Measurements from ENCODE around the gene KRTAP10-2.
"Not testable (repeated sequence)": the region's sequence is repeated elsewhere in the genome, so short reads cannot be mapped to it uniquely, and the experiment has no call there.

Gene KRTAP10-2, protein sequence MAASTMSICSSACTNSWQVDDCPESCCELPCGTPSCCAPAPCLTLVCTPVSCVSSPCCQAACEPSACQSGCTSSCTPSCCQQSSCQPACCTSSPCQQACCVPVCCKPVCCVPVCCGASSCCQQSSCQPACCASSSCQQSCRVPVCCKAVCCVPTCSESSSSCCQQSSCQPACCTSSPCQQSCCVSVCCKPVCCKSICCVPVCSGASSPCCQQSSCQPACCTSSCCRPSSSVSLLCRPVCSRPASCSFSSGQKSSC

DNA sequence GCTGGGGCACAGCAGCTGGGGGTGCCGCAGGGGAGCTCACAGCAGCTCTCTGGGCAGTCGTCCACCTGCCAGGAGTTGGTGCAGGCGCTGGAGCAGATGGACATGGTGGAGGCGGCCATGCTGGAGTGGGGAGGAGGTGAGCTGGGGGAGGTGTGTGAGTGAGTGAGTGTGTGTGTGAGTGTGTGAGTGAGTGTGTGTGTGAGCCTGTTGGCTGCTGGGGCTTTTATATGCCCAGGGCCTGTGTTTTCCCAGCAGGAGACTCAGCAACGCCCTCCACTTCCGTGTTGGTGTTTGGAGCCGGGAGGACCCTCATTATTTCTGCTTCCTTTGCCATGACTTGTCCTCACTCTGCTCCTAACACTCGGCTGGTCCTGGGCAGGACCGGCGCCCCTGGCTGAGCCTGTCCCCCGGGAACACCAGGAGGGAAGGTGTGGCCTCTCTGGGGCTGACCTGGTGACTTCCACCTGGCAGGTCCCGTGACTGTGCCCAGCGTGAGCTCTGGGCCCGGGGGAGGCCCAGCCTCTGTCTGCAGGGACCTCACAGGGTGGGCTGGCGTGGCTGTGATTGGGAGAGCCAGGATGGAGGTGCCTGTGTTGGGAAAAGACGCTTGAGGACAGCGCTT is at the start of gene KRTAP10-2:
KRTAP10-2 (minus strand) TSS at position 166 of the 622 bp plus-strand sequence; CDS start at position 119, 47 bp downstream.
- DNase-seq (ENCODE audit: low read depth in 2 of 2) = no peak

DNA sequence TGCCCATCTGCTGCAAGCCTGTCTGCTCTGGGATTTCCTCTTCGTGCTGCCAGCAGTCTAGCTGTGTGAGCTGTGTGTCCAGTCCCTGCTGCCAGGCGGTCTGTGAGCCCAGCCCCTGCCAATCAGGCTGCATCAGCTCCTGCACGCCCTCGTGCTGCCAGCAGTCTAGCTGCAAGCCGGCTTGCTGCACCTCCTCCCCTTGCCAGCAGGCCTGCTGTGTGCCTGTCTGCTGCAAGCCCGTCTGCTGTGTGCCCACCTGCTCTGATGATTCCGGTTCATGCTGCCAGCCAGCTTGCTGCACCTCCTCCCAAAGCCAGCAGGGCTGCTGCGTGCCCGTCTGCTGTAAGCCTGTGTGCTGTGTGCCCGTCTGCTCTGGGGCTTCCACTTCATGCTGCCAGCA is 49.8 kb upstream of the KRTAP10-2 start:
- not testable (repeated sequence) for DNase-seq (ENCODE audit: low read depth in 2 of 2)

DNA sequence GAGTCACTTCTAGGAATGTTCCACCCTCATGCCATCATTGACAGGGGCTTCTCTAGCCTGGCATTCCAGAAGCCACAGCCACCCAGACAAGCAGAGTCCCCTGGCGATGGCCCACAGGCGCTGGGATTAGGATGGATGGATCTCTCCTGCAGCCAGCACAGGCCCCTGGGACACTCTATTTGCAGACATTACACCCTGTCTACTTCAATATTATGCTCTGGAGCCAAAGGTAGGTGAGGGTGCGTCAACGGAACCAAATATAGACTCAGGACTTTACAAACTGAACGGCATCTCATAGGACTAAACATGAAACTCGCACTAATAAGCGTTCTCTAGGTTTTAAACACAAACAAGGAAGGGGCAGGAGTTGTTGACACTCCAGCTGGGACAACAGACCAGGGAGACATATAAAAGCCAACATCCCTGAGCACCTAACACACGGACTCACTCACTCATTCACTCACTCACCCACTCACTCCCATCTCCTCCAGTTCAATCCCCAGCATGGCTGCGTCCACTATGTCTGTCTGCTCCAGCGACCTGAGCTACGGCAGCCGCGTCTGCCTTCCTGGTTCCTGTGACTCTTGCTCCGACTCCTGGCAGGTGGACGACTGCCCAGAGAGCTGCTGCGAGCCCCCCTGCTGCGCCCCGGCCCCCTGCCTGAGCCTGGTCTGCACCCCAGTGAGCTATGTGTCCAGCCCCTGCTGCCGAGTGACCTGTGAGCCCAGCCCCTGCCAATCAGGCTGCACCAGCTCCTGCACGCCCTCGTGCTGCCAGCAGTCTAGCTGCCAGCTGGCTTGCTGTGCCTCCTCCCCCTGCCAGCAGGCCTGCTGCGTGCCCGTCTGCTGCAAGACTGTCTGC is 49.0 kb upstream of the KRTAP10-2 start, which contains the start of gene KRTAP10-7:
KRTAP10-7 (plus strand) TSS at position 480 of the 861 bp plus-strand sequence; CDS start at position 505, 25 bp downstream.
- DNase-seq (ENCODE audit: low read depth in 2 of 2) = not testable (repeated sequence)

DNA sequence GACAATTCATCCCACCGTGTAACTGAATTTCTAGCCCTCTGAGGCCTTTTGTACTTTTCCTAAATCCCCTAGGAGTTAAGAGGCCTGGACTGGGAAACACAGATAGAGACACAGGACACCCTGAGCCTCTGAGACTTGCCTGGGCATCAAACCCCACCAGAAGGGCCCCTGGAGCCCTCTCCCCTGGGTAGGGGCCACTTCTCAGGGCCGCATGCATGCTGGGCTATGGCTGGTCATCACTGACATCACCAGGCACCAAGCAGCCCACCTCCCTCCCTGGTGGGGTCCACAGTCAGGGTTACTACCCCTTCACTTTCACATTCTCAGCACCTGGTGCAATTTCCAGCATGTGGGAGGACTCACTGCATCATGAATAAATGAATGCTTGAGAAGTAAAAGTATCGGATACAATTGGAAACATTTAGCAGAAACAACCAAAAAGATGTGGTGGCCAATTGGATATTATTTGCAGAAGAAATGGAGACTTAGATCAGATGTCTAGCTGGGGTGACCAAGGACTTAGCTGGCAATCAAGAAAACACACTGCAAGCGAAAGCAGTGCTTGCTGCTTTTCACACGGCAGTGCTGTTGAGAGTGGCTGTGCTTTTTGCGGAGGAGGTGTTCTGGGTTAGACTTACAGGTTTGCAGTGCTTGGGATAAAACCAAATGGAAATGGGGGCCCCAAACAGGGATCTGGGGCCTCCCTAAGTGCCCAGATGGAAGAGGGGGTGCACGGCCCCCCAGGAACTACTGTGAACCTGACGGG is 48.1 kb upstream of the KRTAP10-2 start:
- no peak for DNase-seq (ENCODE audit: low read depth in 2 of 2)

DNA sequence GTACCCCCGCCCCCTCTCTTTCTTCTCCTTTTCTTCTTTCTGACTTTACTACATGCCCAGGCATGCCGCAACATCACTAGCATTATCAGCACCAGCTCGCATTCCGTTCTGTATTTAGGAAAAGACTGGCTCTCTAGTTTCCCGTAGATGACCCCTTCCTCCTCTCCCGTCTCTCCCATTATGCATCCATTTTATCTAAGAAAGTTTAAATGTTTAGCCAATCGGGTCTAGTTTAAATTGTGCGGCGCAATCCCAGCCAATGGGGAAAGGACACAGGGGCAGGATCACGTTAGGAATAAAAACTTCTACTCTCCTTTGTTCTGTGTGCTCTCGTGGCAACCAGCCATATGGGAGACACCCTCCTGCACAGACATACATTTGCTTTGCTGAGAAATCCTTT is 46.8 kb upstream of the KRTAP10-2 start:
- DNase-seq (ENCODE audit: low read depth in 2 of 2) = no peak

DNA sequence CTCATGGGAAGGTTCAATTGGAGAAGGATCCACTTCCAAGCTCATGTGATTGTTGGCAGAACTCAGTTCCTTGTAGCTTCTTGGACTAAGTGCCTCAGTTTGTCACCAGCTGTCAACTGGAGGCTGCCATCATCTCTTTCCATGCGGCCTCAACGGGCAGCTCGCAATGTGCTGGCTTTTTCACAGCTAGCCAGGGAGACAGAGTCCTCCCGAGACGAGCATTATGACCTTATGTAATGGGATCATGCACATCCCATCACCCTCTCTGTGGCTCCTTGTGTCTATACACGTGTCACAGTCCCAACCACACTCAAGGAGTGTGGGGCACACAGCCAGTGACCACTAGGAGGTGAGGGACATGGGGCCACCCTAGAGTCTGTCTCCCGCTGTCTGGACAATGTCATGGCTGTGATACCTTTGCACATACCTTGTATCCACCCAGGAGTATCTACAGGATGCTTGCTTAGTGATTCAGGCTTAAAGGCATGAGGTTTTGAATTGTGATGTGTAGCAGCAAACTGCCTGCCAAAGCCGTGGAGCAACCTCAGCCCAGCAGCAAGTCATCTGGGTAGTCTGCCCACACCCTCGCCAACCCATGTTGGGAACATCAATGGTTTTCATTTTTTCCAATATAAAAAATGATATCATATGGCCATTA is 44.9 kb upstream of the KRTAP10-2 start:
- no peak for DNase-seq (ENCODE audit: low read depth in 2 of 2)

DNA sequence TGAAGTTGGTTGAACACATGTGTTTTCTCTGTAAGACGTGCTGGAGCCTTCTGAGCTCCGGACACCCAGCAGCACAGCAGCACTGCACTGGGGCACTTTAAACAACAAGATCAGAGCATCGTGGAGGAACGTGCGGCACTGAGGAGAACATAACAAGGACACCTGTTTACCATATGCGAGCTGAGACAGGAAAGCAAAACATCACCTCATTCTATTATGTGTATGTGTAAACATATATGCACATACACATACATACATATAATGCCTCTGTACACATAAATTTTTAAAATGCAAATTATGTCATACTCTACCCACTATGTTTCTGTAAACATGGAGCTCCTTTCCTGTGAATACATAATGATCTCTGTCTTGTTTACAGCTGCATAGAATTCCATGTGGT is 44.2 kb upstream of the KRTAP10-2 start:
- DNase-seq (ENCODE audit: low read depth in 2 of 2) = no peak

DNA sequence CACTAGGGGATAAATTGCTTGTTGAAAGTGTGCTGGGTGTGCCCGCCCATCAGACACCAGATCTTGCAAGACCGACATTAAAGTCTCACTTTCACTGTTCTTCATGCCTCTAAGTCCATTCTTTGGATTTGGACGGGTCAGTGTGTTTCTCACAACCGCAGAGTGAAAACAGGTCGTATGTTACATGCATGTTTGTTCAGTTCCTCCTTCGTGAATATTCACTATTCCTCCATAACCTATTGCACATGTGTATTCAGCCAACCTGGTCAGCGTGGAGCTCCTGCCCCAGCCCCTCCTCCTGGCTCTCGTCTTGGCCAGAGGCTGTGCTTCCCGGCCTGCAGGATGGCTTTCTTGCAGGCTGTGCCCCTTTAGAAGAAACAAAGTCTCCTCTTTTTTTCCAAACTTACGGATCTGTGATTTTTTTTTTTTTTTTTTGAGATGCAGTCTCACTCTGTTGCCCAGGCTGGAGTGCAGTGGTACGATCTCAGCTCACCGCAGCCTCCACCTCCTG is 43.2 kb upstream of the KRTAP10-2 start:
- no peak for DNase-seq (ENCODE audit: low read depth in 2 of 2)

DNA sequence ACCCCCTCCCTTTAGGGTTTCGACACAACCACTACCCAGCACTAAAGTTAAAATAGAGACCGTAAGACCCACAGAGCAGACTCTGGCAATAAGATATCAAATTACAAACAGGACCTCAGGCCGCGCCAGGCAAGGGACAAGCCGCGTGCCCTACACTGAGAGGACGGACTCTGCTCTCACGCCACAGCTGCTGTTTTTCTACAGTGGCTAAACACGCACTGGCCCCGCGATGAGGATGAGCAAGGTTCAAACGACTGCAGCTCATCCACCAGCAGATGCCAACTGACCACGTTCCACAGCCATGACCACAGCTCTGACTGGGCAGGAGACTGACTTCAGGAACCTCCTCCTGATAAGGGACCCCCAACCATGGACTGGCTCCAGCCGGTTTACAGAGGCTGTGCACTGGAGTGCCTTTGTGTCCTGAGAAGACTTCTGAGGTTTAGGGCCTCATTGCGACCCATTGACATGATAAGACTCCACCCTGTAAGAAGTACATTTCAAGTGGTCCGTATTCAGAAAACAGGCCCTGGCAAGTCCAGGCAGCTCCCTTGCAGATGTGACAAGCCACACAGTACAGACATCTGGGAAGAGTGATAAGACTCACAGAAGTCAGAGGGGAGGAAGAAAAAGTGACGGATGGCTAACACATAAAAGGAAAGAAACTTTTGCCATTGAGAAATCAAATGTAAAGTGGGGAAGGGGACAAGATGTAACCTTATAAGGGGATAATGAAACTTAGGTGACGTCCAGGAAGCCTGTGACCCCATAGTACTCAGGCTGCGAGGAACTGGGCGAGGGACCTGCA is 42.5 kb upstream of the KRTAP10-2 start:
- no peak for DNase-seq (ENCODE audit: low read depth in 2 of 2)

DNA sequence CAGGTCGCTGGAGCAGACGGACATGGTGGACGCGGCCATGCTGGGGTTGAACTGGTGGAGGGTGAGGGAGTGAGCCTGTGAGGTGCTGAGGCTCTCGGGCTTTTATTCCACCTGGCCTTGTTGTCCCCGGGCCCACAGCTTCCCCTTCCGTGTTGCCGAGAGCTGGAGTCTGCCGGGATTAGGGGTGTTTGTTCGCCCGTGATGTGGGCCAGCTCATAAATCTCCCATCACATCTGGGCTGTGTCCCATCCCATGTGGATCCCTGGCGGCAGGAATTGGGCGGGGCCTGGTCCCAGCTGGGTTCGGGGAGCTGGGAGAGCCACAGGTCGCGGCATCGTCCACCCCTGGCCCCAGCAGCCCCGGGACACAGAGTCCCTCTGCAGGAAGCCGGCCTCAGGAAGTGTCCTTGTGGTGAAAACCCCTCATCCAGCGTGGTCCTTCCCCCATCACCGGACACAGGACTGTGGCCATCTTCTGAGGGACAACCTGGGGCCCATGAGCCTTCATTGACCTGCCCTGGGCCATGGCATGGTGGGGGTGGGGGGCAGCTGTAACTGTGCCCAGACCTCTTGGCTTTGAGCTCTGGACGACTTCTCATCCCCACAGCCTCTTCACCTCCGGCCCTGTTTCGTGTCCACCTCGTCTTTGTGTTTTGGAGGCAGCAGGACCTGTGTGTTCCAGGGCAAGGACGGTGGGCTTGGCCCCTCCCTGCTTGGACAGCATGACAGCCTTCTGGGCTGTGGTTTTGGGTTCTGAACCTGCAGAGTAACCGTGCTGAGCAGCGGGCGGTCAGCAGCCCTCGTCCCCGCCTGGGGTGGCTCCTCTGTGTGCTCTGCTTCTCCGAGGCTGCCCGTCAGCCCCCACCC is 41.4 kb upstream of the KRTAP10-2 start, which contains the start of gene KRTAP10-6:
KRTAP10-6 (minus strand) TSS at position 60 of the 866 bp plus-strand sequence; CDS start at position 39, 21 bp downstream.
- DNase-seq (ENCODE audit: low read depth in 2 of 2) = no peak

DNA sequence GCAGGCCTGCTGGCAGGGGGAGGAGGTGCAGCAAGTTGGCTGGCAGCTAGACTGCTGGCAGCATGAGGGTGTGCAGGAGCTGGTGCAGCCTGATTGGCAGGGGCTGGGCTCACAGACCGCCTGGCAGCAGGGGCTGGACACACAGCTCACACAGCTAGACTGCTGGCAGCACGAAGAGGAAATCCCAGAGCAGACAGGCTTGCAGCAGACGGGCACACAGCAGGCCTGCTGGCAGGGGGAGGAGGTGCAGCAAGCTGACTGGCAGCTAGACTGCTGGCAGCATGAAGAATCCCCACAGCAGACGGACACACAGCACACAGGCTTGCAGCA is 40.5 kb upstream of the KRTAP10-2 start:
- not testable (repeated sequence) for DNase-seq (ENCODE audit: low read depth in 2 of 2)

DNA sequence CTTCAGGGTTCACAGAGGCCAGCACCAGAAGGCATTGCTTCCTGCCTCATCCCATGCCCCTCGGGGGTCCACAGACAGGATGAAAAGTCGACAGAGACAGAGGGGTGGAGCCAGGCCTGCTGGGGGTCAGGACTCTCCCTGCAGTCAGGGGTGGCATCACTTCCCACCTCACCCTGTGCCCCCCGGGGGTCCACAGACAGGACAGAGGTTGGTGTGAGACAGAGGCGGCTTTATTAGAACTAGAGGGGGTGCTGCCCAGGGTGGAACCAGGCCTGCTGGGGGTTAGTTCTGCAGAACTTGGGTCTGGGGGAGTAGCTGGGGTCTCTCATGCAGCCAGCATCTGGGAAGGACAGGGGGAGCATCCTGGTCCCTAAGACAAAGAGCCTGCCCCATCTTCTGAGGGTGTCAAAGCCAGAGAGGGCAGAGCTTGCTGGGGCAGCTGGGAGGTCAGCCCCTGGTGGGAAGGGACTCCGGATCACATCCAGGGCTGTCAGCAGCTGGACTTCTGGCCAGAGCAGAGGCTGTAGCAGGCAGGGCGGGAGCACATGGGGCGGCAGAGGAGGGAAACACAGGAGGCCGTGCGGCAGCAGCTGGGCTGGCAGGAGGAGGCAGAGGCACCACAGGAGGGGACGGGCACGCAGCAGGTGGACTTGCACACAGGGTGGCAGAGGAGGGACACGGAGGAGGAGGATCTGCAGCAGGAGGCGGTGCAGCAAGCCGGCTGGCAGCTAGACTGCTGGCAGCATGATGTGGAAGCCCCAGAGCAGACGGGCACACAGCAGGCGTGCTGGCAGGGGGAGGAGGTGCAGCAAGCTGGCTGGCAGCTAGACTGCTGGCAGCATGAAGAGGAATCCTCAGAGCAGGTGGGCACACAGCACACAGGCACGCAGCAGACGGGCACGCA is 39.8 kb upstream of the KRTAP10-2 start:
- not testable (repeated sequence) for DNase-seq (ENCODE audit: low read depth in 2 of 2)

DNA sequence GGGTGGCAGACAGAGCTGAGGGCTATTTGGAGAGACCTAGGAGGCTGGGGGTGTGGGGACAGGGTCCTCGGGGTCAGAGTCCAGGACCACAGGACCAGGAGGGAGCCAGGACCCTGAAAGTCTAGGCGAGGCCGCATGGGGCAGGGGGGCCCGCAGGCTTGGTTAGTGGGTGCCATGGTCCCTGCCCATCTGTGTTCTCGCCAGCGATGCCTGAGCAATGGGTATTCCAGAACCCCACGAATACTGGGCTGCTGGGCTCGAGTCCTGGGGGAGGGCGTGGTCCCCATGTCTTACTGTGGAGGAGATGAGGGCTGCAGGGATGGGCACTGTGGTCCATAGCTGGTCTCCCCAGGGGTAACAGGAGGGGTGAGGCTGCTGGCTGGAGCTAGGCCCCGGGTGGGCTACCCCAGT is 39.0 kb upstream of the KRTAP10-2 start:
- DNase-seq (ENCODE audit: low read depth in 2 of 2) = no peak

DNA sequence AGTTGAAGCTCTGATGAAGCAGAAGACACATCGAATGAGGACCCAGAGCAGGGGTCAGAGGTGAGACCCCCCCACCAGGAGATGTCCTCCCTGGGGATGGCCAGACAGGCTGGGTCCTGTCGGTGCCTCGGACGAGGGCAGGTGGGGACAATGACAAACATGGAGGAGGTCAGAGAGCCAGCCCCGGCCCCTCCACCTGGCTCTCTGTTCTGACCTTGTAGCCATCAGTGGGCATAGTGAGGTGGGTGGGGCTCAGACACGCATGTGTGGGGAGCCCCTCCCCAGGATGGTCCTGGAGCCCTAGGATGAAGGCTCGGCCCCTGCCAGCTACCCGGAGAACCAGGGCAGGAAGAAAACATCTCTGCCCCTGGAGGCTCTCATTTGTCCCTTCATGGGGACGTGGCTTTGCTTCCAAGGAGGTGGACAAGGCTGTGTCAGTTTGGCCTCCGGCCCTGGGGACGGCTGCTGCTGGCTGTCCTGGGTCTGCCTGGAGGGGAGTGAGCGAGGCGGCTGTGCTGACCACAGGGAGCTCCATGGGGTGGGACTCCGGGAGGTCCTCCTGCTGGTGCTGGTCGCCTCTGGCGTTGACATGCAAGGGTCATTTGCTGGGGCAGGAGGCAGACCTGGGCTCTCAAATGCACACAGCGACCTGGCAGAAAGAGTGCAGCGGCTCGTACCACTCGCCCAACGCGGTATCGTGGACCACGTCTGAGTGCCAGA is 38.4 kb upstream of the KRTAP10-2 start:
- DNase-seq (ENCODE audit: low read depth in 2 of 2) = no peak

DNA sequence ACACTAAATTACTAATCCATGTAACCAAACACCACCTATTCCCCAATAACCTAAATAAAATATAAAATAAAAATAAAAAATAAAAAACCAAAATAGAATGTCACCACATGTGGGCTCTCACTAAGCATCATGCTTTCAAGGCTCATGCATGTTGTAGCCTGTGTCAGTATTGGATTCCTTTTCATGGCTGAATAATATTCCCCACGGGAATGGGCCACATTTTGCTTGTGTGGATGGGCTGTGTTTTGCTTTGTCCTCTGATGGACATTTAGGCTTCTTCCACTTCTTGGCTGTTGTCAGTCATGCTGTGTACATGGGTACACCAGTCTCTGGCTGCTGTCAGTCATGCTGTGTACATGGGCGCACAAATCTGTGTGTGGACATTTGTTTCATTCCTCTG is 37.8 kb upstream of the KRTAP10-2 start:
- no peak for DNase-seq (ENCODE audit: low read depth in 2 of 2)

DNA sequence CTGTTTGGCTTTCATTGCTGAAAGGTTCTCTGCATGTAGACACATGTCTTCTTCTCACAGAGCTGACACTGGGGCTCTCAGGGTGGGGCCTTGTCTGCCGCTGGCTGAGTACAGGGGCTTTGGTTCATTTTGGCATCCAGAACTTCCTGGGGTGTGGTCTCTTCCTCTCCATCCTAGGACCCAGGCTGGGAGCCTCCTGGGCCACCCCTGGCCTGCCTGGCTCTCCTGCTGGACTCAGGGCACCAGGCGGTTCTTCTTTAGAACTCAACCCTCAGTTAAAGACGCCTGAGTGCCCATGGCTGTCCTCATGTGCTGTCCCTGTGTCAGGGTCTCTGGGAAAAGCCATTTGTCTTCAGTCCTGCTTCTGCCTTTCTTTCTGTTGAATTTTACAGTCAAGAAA is 34.6 kb upstream of the KRTAP10-2 start:
- DNase-seq (ENCODE audit: low read depth in 2 of 2) = no peak

DNA sequence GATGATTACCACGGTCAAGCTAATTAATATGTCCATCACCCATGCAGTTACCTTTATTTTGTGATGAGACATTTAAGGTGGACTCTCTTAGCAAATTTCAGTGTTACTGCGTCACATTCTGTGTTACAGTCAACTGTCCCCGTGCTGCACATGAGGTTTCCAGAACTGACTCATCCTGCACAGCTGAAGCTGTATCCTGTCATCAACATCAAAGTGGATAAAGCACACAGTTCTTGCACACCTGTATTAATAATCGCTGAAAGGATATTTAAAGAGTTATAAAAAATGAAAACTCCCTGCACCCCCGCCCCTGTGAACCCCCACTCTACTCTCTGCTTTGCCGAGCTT is 32.5 kb upstream of the KRTAP10-2 start:
- DNase-seq (ENCODE audit: low read depth in 2 of 2) = no peak

Measured in activated CD8-positive, alpha-beta memory T cell treated with anti-CD3 and anti-CD28 coated beads for 4 hours (primary cell).